ENCODE results near the gene ABCA7.

GRCh38 chr19:1111641-1112267 lies 71.8 kb downstream of the ABCA7 start:
- TF ChIP-seq CTCF (IDR thresholded peaks at IDR 0.05 in 4 of 5, conservative IDR thresholded peaks at IDR 0.05 in 1 of 5), result no peak
- TF ChIP-seq POLR2A (IDR thresholded peaks at IDR 0.05), result no peak
